Stimulated activated CD4-positive, alpha-beta T cell treated with anti-CD3 and anti-CD28 coated beads, TNF-alpha, amount 100 ng/mL, for 4 hours (primary cell): Measurements from ENCODE around the gene BRIP1.

ENCODE experiments used
- DNase-seq, 3 experiments: peaks; one replicate each; pipeline ENCODE4 v3.0.0-alpha.2; 2020; ENCODE audit warnings: low read depth in 3 of 3

BRIP1 gene

GRCh38 chr17:61757168-61757567 lies 106.2 kb downstream of the BRIP1 start:
- DNase-seq = no peak

- DNase-seq = no peak
These were observed 106.8 kb downstream of the BRIP1 start for GRCh38 chr17:61756561-61756960.

- no peak for DNase-seq
These were observed 107.7 kb downstream of the BRIP1 start for GRCh38 chr17:61755668-61756067.

GRCh38 chr17:61755078-61755477 lies 108.2 kb downstream of the BRIP1 start:
- no peak for DNase-seq

GRCh38 chr17:61754124-61754523 lies 109.2 kb downstream of the BRIP1 start:
- DNase-seq = no peak

GRCh38 chr17:61753696-61754095 lies 109.6 kb downstream of the BRIP1 start:
- no peak for DNase-seq

GRCh38 chr17:61750656-61751055 lies 112.7 kb downstream of the BRIP1 start:
- no peak for DNase-seq

GRCh38 chr17:61749823-61750404 lies 113.4 kb downstream of the BRIP1 start:
- DNase-seq = no peak

GRCh38 chr17:61746248-61746985 lies 116.9 kb downstream of the BRIP1 start:
- no peak for DNase-seq

- no peak for DNase-seq
These were observed 118.5 kb downstream of the BRIP1 start for GRCh38 chr17:61744804-61745203.

- DNase-seq = no peak
These were observed 119.1 kb downstream of the BRIP1 start for GRCh38 chr17:61744252-61744651.

- no peak for DNase-seq
These were observed 119.6 kb downstream of the BRIP1 start for GRCh38 chr17:61743766-61744165.

- no peak for DNase-seq
These were observed 124.3 kb downstream of the BRIP1 start for GRCh38 chr17:61739002-61739401.

GRCh38 chr17:61738249-61738648 lies 125.1 kb downstream of the BRIP1 start:
- no peak for DNase-seq

- no peak for DNase-seq
These were observed 125.5 kb downstream of the BRIP1 start for GRCh38 chr17:61737820-61738219.

GRCh38 chr17:61736438-61736837 lies 126.9 kb downstream of the BRIP1 start:
- no peak for DNase-seq

- DNase-seq = no peak
These were observed 127.5 kb downstream of the BRIP1 start for GRCh38 chr17:61735807-61736206.

GRCh38 chr17:61734466-61734865 lies 128.9 kb downstream of the BRIP1 start:
- no peak for DNase-seq

GRCh38 chr17:61734012-61734411 lies 129.3 kb downstream of the BRIP1 start:
- DNase-seq = no peak

GRCh38 chr17:61733021-61733420 lies 130.3 kb downstream of the BRIP1 start:
- DNase-seq = no peak

GRCh38 chr17:61732169-61732568 lies 131.2 kb downstream of the BRIP1 start:
- no peak for DNase-seq

- DNase-seq = no peak
These were observed 132.0 kb downstream of the BRIP1 start for GRCh38 chr17:61731330-61731729.

GRCh38 chr17:61729690-61730268 lies 133.5 kb downstream of the BRIP1 start:
- no peak for DNase-seq
